Heart left ventricle (tissue), 13 donors: ENCODE data around the gene ZBED1.

Experiments used
- CTCF ChIP-seq, 12 donors: fragments of 200-600 bp; sonication (generic) in 4 of 12; IDR thresholded peaks; one replicate each; pipeline versions ENCODE4 v1.5.0 to v1.8.0; 2018 to 2022; ENCODE audit warnings: antibody characterized with exemption in 12 of 12, mild to moderate bottlenecking in 5 of 12
- POLR2A ChIP-seq, 2 donors: fragments of 450-650 bp; IDR thresholded peaks; one replicate each; pipeline ENCODE4 v1.6.1; 2017; ENCODE audit warnings: antibody characterized with exemption in 2 of 2, mild to moderate bottlenecking in 2 of 2, moderate library complexity in 2 of 2
- donor health status: ischemic (EF 13 %, LVEDD 7.1; RV severe dilation, severe dysfunction).
- donor health status: DM: no; HTN: yes; CAD: no.
- donor health status: DM: no; HTN: no; CAD: no.
- donor health status: ischemic (EF 25% LVEDD 6.9; RV normal size, moderate dysfunction).
- donor health status: ischemic (EF 25% LVEDD 5.7; RV mildly dilated, moderate dysfunction).
- donor health status: ischemic (EF 35%, LVEDD 5.7; RV mildly dilated, moderate dysfunction).
- donor health status: nonischemic (EF 11% LVEDD 7.7; RV severe dilation, severe dysfunction).
- donor health status: DM: yes; HTN: yes; CAD: no.
- donor health status: PGD.
- donor health status: ischemic (EF 29% LVEDD 5.4; RV normal size, mild dysfunction).
- donor health status: nonischemic (EF 23%, LVEDD 6.1; RV moderate dilation, normal function).

GRCh38 chrX:2445662-2446623, 54.8 kb downstream of the ZBED1 start:
- no peak for TF ChIP-seq CTCF (IDR thresholded peaks at IDR 0.05)
- no peak for TF ChIP-seq POLR2A (IDR thresholded peaks at IDR 0.05)
